ENCODE data around the gene GLI3.

Gene GLI3

GRCh38 chr7:42105554-42106358 is 131.3 kb downstream of the GLI3 start:
- DNase-seq (ENCODE audit: low spot score): no peak

GRCh38 chr7:42104694-42105093 is 132.3 kb downstream of the GLI3 start:
- no peak for DNase-seq (ENCODE audit: low spot score)

- DNase-seq (ENCODE audit: low spot score): no peak
Measured at GRCh38 chr7:42104231-42104630, 132.8 kb downstream of the GLI3 start.

- DNase-seq (ENCODE audit: low spot score): no peak
Measured at GRCh38 chr7:42103456-42103855, 133.6 kb downstream of the GLI3 start.

GRCh38 chr7:42103020-42103419 is 134.0 kb downstream of the GLI3 start:
- no peak for DNase-seq (ENCODE audit: low spot score)

- no peak for DNase-seq (ENCODE audit: low spot score)
Measured at GRCh38 chr7:42102301-42102700, 134.7 kb downstream of the GLI3 start.

- DNase-seq (ENCODE audit: low spot score): no peak
Measured at GRCh38 chr7:42100156-42100508, 136.9 kb downstream of the GLI3 start.

- no peak for DNase-seq (ENCODE audit: low spot score)
Measured at GRCh38 chr7:42099470-42100155, 137.4 kb downstream of the GLI3 start.

GRCh38 chr7:42099066-42099465 is 137.9 kb downstream of the GLI3 start:
- DNase-seq (ENCODE audit: low spot score): no peak

GRCh38 chr7:42097752-42098151 is 139.3 kb downstream of the GLI3 start:
- no peak for DNase-seq (ENCODE audit: low spot score)

- DNase-seq (ENCODE audit: low spot score): no peak
Measured at GRCh38 chr7:42096681-42097561, 140.1 kb downstream of the GLI3 start.

- DNase-seq (ENCODE audit: low spot score): no peak
Measured at GRCh38 chr7:42096268-42096667, 140.7 kb downstream of the GLI3 start.

- no peak for DNase-seq (ENCODE audit: low spot score)
Measured at GRCh38 chr7:42095791-42096190, 141.2 kb downstream of the GLI3 start.

GRCh38 chr7:42093349-42093905 is 143.6 kb downstream of the GLI3 start:
- DNase-seq (ENCODE audit: low spot score): no peak

- no peak for DNase-seq (ENCODE audit: low spot score)
Measured at GRCh38 chr7:42091461-42092291, 145.3 kb downstream of the GLI3 start.

- DNase-seq (ENCODE audit: low spot score): no peak
Measured at GRCh38 chr7:42090806-42091205, 146.2 kb downstream of the GLI3 start.

- DNase-seq (ENCODE audit: low spot score): no peak
Measured at GRCh38 chr7:42090056-42090455, 147.0 kb downstream of the GLI3 start.

GRCh38 chr7:42087616-42088015 is 149.4 kb downstream of the GLI3 start:
- no peak for DNase-seq (ENCODE audit: low spot score)

- no peak for DNase-seq (ENCODE audit: low spot score)
Measured at GRCh38 chr7:42085531-42085930, 151.5 kb downstream of the GLI3 start.

- no peak for DNase-seq (ENCODE audit: low spot score)
Measured at GRCh38 chr7:42084263-42084662, 152.7 kb downstream of the GLI3 start.

- DNase-seq (ENCODE audit: low spot score): no peak
Measured at GRCh38 chr7:42083284-42083683, 153.7 kb downstream of the GLI3 start.
